Tibial artery (tissue), 4 donors: ENCODE data around the gene PGGHG.

Experiments used
- DNase-seq, 2 donors: peaks; one replicate each; pipeline ENCODE4 v3.0.0-alpha.2; 2019
- H3K27ac ChIP-seq, 2 donors: fragments of 200-600 bp; sonication (generic) in 1 of 2; 1 replicate in 1 of 2; 2 replicates in 1 of 2; pipeline ENCODE4 v1.5.1; 2018 to 2019; ENCODE audit warnings: mild to moderate bottlenecking in 1 of 2
- H3K27me3 ChIP-seq, 2 donors: fragments of 200-600 bp; sonication (generic) in 1 of 2; one replicate each; pipeline versions ENCODE4 v1.5.1 to v1.6.0; 2016 to 2019
- H3K36me3 ChIP-seq, 3 donors: fragments of 200-600 bp; sonication (generic) in 2 of 3; one replicate each; pipeline ENCODE4 v1.5.1; 2016 to 2019; ENCODE audit warnings: mild to moderate bottlenecking in 2 of 3
- H3K4me1 ChIP-seq, 4 donors: fragments of 200-600 bp; sonication (generic) in 2 of 4; 1 replicate in 3 of 4; 2 replicates in 1 of 4; pipeline ENCODE4 v1.5.1; 2016 to 2019
- H3K4me3 ChIP-seq, 2 donors: fragments of 200-600 bp; sonication (generic) in 1 of 2; 1 replicate in 1 of 2; 2 replicates in 1 of 2; pipeline ENCODE4 v1.5.1; 2018 to 2019; ENCODE audit warnings: mild to moderate bottlenecking in 2 of 2
- H3K9me3 ChIP-seq, 3 donors: fragments of 200-600 bp; sonication (generic) in 1 of 3; one replicate each; pipeline ENCODE4 v1.5.1; 2016 to 2019
- intact Hi-C: fragments of 100-400 bp; cut with DNase I; formaldehyde crosslinking; loops from one replicate; pipeline ENCODE4 v1.15.0; 2023; ENCODE audit warnings: low total_unique reads
- TF ChIP-seq, protein P1 (sequence below), 2 experiments: fragments of 200-600 bp in 1 of 2; fragments of 450-650 bp in 1 of 2; IDR thresholded peaks; one replicate each; pipeline ENCODE4 v1.5.1; 2017 to 2019; ENCODE audit warnings: antibody characterized with exemption in 2 of 2, mild to moderate bottlenecking in 1 of 2, moderate library complexity in 1 of 2

The PGGHG gene

DNA sequence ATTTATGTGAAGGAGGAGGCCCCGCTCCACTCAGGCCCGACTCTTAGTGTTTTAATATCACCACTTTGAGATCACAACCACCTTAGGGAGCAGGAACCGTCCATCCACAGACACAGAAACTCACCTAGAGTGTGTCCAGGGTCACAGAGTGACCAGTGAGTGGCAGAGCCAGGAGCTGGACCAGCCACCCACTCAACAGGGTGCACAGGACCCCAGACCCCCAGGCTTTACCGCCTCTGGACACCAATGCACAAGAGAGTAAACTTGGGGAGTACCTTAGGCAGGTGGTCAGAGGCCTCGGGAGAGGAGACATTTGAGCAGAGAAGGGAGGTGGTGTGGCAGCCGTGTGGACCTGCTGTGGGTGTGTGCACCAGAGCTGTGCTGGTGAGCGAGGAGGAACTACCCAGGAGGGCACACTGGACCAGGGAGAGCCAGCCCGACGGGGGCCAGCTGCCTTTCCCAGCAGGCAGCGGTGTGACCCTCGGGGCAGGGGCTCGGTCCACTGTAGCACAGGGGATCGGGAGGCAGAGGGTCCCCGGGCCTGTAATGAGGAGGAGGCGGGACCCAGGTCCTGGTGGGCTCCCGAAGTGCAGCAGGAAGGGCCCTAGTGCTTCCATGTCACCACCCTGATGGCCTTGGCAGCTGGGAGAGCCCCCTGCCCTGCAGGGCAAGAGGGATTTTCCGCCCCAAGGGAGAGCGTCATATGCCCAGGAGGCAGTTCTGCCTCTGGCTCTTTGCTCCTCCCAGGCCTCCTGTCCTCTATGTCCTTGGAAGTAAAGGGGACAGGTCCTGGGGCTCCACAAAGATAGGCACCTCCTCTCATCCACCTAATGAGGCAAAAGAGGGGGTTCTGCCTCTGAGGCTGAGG lies 18.2 kb upstream of the PGGHG start:
- Histone ChIP-seq H3K27ac (no peak overlapping the region), H3K4me1 (no peaks in the 10 kb centered on the region), H3K27me3 (peaks cover 0 to 38% of the 10 kb centered on the region in 2 donors), H3K36me3 (no peaks in the 10 kb centered on the region), H3K4me3 (no peak overlapping the region), H3K9me3 (peaks cover 0 to 7% (median 0%) of the 10 kb centered on the region in 3 donors)
- TF ChIP-seq, protein P1, sequence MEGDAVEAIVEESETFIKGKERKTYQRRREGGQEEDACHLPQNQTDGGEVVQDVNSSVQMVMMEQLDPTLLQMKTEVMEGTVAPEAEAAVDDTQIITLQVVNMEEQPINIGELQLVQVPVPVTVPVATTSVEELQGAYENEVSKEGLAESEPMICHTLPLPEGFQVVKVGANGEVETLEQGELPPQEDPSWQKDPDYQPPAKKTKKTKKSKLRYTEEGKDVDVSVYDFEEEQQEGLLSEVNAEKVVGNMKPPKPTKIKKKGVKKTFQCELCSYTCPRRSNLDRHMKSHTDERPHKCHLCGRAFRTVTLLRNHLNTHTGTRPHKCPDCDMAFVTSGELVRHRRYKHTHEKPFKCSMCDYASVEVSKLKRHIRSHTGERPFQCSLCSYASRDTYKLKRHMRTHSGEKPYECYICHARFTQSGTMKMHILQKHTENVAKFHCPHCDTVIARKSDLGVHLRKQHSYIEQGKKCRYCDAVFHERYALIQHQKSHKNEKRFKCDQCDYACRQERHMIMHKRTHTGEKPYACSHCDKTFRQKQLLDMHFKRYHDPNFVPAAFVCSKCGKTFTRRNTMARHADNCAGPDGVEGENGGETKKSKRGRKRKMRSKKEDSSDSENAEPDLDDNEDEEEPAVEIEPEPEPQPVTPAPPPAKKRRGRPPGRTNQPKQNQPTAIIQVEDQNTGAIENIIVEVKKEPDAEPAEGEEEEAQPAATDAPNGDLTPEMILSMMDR (IDR thresholded peaks at IDR 0.05) = no peak
- intact Hi-C loops = no loop called here
- DNase-seq = peak in 1 of 2 donors; percentile 51

DNA sequence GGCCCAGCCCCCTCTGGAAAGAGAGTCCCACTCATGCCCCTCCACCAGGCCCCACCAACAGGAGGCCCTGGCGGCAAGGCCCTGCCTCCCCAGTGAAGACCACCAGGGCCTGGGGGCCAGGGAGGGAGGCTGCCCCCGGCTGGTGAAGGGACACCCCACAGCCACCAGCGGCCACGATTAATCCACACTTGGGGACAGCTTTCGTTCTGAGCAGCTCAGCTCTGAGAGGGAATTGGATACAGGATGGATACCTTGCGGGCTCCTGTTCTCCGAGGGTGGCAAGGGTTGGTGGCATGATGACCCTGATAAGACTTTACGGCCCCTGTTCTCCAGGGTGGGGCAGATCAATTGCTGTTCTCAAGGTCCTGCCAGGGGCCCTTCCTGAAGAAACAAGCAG lies 17.6 kb upstream of the PGGHG start:
- H3K4me1 ChIP-seq = no peaks in the 10 kb centered on the region
- DNase-seq = no peak
- H3K36me3 ChIP-seq = no peaks in the 10 kb centered on the region
- TF ChIP-seq, protein P1 (IDR thresholded peaks at IDR 0.05) = no peak
- peaks cover 0 to 1% (median 0%) of the 10 kb centered on the region in 3 donors for H3K9me3 ChIP-seq
- no peak overlapping the region for H3K4me3 ChIP-seq
- peaks cover 0 to 38% of the 10 kb centered on the region in 2 donors for H3K27me3 ChIP-seq
- no peak overlapping the region for H3K27ac ChIP-seq
- intact Hi-C loops = no loop called here

DNA sequence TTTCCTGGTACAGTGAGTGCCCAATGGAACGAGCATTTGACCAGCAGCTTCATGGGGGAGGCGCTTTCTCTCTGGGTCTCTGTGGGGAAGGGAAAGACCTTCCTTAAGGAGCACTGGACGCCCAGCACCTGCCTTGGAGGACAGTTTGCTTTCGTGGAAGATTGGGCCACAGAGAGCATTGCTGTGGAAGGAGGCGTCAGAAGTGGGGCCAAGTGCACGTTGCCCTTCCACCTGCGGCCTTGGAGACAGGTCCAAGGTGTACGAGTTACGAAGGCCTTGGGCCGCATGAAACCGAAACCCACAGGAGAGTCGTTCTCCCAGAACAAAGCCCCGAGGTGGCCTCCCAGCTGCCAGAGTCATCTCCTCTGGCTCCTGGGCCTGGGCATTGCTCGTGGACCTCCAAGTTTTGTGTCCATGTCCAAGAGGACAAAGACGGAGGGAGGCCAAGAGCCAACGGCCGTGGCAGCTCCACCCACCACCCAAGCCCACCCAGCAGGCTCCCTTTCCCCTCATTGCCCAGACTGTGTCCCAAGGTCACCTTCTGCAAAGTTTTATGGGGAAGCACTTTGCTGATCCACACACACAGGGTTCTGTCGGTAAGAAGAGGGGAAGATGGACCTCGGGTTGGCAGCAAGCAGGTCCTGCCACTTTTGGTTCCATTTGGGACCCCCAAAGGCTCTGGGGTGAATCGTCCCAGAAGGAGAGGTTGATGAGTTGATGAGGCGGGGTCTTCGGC lies 16.6 kb upstream of the PGGHG start:
- intact Hi-C loops = no loop called here
- Histone ChIP-seq H3K4me1 (no peaks in the 10 kb centered on the region), H3K9me3 (no peaks in the 10 kb centered on the region), H3K27ac (no peak overlapping the region), H3K36me3 (no peaks in the 10 kb centered on the region), H3K4me3 (no peak overlapping the region), H3K27me3 (peaks cover 0 to 38% of the 10 kb centered on the region in 2 donors)
- TF ChIP-seq, protein P1 (IDR thresholded peaks at IDR 0.05) = no peak
- DNase-seq = peak in 1 of 2 donors; percentile 46

DNA sequence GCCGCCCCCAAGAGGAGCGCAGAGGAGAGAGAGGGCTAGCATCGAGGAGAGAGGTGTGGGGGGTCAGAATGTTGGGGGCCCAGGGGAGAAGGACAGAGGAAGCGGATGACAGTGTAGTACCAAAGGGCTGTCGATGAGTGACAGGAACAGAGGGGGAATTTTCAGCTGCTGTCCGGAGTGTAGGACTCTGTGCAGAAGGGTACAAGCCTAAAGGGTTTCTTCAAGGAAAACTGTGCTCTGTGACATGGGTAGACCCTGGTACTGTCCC lies 16.1 kb upstream of the PGGHG start:
- no peaks in the 10 kb centered on the region for H3K36me3 ChIP-seq
- no peaks in the 10 kb centered on the region for H3K9me3 ChIP-seq
- peak in 1 of 2 donors; percentile 45 for DNase-seq
- peaks cover 0 to 40% of the 10 kb centered on the region in 2 donors for H3K27me3 ChIP-seq
- TF ChIP-seq, protein P1 (IDR thresholded peaks at IDR 0.05) = no peak
- H3K27ac ChIP-seq = no peak overlapping the region
- no peaks in the 10 kb centered on the region for H3K4me1 ChIP-seq
- H3K4me3 ChIP-seq = no peak overlapping the region
- intact Hi-C loops = no loop called here

DNA sequence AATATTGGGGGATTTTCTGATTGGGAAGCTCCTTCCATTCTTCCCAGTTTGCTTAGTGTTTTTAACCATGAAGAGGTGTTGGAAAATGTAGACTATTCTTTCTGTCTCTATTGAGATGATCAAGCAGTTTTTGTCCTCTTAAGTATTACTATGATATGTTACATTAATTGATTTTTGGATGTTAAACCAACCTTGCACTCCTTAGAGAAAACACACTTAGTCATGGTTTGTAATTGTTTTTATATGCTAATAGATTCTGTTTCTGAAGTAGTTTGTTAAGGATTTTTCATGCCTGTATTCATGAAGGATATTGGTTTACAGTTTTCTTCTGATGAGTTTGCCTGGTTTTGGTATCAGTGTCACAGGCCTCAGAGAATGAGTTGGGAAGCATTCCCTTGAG lies 12.7 kb upstream of the PGGHG start:
- DNase-seq = no peak
- H3K9me3 ChIP-seq = no peaks in the 10 kb centered on the region
- peaks cover 0 to 24% (median 15%) of the 10 kb centered on the region in 4 donors for H3K4me1 ChIP-seq
- H3K27me3 ChIP-seq = peaks cover 0 to 57% of the 10 kb centered on the region in 2 donors
- no peak overlapping the region for H3K27ac ChIP-seq
- intact Hi-C loops = no loop called here
- H3K36me3 ChIP-seq = no peaks in the 10 kb centered on the region
- TF ChIP-seq, protein P1 (IDR thresholded peaks at IDR 0.05) = no peak
- H3K4me3 ChIP-seq = no peak overlapping the region
